Measurements from ENCODE around the gene KCNQ2. TPM values are rescaled to one million over a fixed set of nuclear protein-coding genes. Genes with fewer than 3 reads are reported as not detected.

The KCNQ2 gene
- total and polyA plus RNA-seq, 12 donors, result 0.03 to 3.8 (median 1.4) TPM; not detected in 7

GRCh38 chr20:63492982-63493381 is 20.5 kb upstream of the KCNQ2 start:
- ATAC-seq, result no peak
- DNase-seq, result no peak
- no peak overlapping the region for H3K27ac ChIP-seq
- 95 to 97% methylated on average over 14 of the region's 14 CpGs for WGBS, 2 donors
- peaks cover 0 to 64% (median 0%) of the 10 kb centered on the region in 9 donors for H3K36me3 ChIP-seq
- H3K4me1 ChIP-seq, result peaks cover 4 to 33% (median 21%) of the 10 kb centered on the region in 9 donors
- H3K4me3 ChIP-seq, result no peak overlapping the region
- TF ChIP-seq, protein P1, sequence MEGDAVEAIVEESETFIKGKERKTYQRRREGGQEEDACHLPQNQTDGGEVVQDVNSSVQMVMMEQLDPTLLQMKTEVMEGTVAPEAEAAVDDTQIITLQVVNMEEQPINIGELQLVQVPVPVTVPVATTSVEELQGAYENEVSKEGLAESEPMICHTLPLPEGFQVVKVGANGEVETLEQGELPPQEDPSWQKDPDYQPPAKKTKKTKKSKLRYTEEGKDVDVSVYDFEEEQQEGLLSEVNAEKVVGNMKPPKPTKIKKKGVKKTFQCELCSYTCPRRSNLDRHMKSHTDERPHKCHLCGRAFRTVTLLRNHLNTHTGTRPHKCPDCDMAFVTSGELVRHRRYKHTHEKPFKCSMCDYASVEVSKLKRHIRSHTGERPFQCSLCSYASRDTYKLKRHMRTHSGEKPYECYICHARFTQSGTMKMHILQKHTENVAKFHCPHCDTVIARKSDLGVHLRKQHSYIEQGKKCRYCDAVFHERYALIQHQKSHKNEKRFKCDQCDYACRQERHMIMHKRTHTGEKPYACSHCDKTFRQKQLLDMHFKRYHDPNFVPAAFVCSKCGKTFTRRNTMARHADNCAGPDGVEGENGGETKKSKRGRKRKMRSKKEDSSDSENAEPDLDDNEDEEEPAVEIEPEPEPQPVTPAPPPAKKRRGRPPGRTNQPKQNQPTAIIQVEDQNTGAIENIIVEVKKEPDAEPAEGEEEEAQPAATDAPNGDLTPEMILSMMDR (IDR thresholded peaks at IDR 0.05), result no peak
- intact Hi-C loops (cut with DNase I), result no loop called here
- H3K9me3 ChIP-seq, result no peaks in the 10 kb centered on the region
- H3K27me3 ChIP-seq, result peaks cover 0 to 44% (median 39%) of the 10 kb centered on the region in 7 donors

DNA sequence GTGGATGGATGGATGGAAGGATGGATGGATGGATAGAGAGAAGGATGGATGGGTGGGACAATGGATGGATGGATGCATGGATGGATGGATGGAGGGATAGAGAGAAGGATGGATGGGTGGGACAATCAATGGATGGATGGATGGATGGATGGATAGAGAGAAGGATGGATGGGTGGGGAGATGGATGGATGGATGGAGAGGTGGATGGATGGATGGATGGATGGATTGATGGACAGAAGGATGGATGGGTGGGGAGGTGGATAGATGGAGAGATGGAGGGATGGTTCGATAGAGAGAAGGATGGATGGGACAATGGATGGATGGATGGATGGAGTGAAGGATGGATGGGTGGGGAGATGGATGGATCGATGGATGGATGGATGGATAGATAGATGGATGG is 20.1 kb upstream of the KCNQ2 start:
- Histone ChIP-seq H3K36me3 (peaks cover 0 to 69% (median 3%) of the 10 kb centered on the region in 9 donors), H3K4me3 (no peak overlapping the region), H3K27ac (no peak overlapping the region), H3K27me3 (peaks cover 0 to 44% (median 40%) of the 10 kb centered on the region in 7 donors), H3K9me3 (no peaks in the 10 kb centered on the region), H3K4me1 (peaks cover 4 to 30% (median 21%) of the 10 kb centered on the region in 9 donors)
- no peak for DNase-seq
- TF ChIP-seq, protein P1 (IDR thresholded peaks at IDR 0.05), result no peak
- WGBS, 2 donors, result 96 to 98% methylated on average over 2 of the region's 2 CpGs
- intact Hi-C loops (cut with DNase I), result no loop called here
- ATAC-seq, result no peak

GRCh38 chr20:63491635-63492230 is 19.3 kb upstream of the KCNQ2 start:
- H3K4me3 ChIP-seq, result no peak overlapping the region
- TF ChIP-seq, protein P1 (IDR thresholded peaks at IDR 0.05), result no peak
- ATAC-seq, result no peak
- no peak overlapping the region for H3K27ac ChIP-seq
- peaks cover 0 to 72% (median 3%) of the 10 kb centered on the region in 9 donors for H3K36me3 ChIP-seq
- H3K27me3 ChIP-seq, result peaks cover 0 to 41% (median 39%) of the 10 kb centered on the region in 7 donors
- H3K4me1 ChIP-seq, result peaks cover 4 to 28% (median 18%) of the 10 kb centered on the region in 9 donors
- intact Hi-C loops (cut with DNase I), result no loop called here
- no peaks in the 10 kb centered on the region for H3K9me3 ChIP-seq
- no peak for DNase-seq
- WGBS, 2 donors, result 50 to 75% methylated on average over 4 of the region's 4 CpGs

DNA sequence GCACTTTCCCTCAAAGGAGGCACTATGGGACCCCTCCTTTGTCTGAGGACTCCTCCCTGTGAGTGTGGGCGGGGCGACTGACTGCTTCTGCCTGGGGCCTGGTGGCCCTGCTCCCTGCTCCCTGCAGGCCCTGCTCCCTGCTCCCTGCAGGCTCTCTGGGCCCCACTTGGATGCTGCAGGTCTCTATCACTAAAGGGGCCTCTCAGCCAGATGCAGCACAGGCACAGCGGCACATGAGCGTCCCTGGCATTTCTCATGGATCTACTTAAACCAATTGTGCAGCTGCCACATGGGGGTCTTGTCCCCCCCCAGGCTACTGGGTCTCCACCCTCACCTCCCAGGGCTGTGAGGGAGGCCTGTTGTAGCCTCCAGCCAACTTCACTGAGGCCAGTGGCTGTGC is 18.6 kb upstream of the KCNQ2 start:
- ATAC-seq (no peak), DNase-seq (no peak)
- TF ChIP-seq, protein P1 (IDR thresholded peaks at IDR 0.05), result no peak
- intact Hi-C loops (cut with DNase I), result no loop called here
- 66 to 80% methylated on average over 4 of the region's 4 CpGs for WGBS, 2 donors
- H3K4me1 ChIP-seq, result peaks cover 0 to 22% (median 12%) of the 10 kb centered on the region in 9 donors
- no peak overlapping the region for H3K4me3 ChIP-seq
- peaks cover 0 to 39% (median 37%) of the 10 kb centered on the region in 7 donors for H3K27me3 ChIP-seq
- peaks cover 0 to 3% (median 0%) of the 10 kb centered on the region in 11 donors for H3K9me3 ChIP-seq
- no peak overlapping the region for H3K27ac ChIP-seq
- peaks cover 0 to 72% (median 3%) of the 10 kb centered on the region in 9 donors for H3K36me3 ChIP-seq

Data from heart right ventricle (tissue), 16 donors.